ACC112 (cell line): ENCODE results near the gene INTS4.
A peak's percentile ranks its signal among the peaks of the same experiment; 100 is the strongest.
"Not testable (repeated sequence)": the region's sequence is repeated elsewhere in the genome, so short reads cannot be mapped to it uniquely, and the experiment has no call there.

ENCODE experiments used
- H2AFZ ChIP-seq: fragments of 200-600 bp; sonication (generic); one replicate; pipeline ENCODE4 v1.6.0; 2017; ENCODE audit warnings: antibody characterized with exemption, low read length; ENCODE audit not compliant: unreplicated experiment
- H3K27ac ChIP-seq: fragments of 200-600 bp; sonication (generic); 2 replicates; pipeline ENCODE4 v1.5.1; 2014; ENCODE audit warnings: low read depth, mild to moderate bottlenecking, antibody characterized with exemption, low read length, moderate library complexity
- H3K27me3 ChIP-seq: fragments of 200-600 bp; sonication (generic); 2 replicates; pipeline ENCODE4 v1.6.1; 2014; ENCODE audit warnings: mild to moderate bottlenecking, antibody characterized with exemption, low read length, moderate library complexity, mixed read lengths; ENCODE audit not compliant: insufficient read depth
- H3K36me3 ChIP-seq: fragments of 200-600 bp; sonication (generic); 2 replicates; pipeline ENCODE4 v1.6.1; 2016; ENCODE audit warnings: mild to moderate bottlenecking, antibody characterized with exemption, low read length, moderate library complexity, mixed read lengths; ENCODE audit not compliant: insufficient read depth
- H3K4me1 ChIP-seq: fragments of 200-600 bp; sonication (generic); one replicate; pipeline ENCODE4 v1.6.1; 2016; ENCODE audit warnings: low read length, mixed read lengths; ENCODE audit not compliant: insufficient read depth, unreplicated experiment, control insufficient read depth
- H3K4me3 ChIP-seq: fragments of 200-600 bp; sonication (generic); 2 replicates; pipeline ENCODE4 v1.5.1; 2014; ENCODE audit warnings: mild to moderate bottlenecking, low read depth, low read length
- H3K79me2 ChIP-seq: fragments of 200-600 bp; sonication (generic); one replicate; pipeline ENCODE4 v1.6.0; 2016; ENCODE audit warnings: low read length; ENCODE audit not compliant: control insufficient read depth, unreplicated experiment, insufficient read depth

The INTS4 gene

DNA sequence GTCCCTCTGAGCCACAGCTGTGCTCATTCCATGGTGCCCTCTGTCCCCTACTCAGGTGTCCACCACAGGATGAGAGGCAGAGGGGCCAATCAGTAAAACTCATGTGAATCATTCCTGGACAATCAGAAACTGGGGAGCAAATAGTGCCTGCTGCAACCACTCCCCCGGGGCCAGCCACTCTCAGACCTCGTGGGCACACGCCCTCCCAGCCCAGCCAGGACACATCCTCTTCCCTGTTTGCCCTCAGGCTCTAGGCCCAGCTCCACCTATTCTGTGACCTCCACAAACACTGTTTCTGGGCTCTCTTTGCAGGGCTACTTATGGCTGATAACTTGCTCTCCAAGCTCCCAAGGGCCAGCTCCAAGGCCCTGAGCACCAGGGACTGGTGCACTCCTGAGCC is 42.6 kb upstream of the INTS4 start:
- Histone ChIP-seq H3K4me3 (no peak overlapping the region), H3K27me3 (no peaks in the 10 kb centered on the region), H2AFZ (no peak overlapping the region), H3K4me1 (peaks cover 32% of the 10 kb centered on the region), H3K36me3 (no peaks in the 10 kb centered on the region), H3K79me2 (peaks cover 2% of the 10 kb centered on the region), H3K27ac (no peak overlapping the region)

DNA sequence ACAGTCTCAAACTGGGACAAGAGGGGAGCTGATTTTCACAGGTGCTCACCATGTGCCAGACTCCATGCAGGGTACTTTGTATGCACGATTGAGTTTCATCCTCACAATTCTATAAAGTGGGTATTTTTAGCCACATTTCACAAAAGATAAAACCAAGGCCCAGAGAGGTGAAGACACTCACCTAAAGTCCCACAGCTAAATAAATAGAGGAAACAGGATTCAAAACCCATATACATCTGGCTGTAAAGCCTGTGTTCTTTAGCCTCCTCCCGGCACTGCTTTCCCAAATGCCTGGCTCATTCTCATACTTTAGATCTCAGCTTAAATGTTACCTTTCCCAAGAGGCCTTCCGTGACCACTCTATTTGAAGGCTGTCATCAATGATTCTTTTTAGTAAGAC is 41.8 kb upstream of the INTS4 start:
- Histone ChIP-seq H3K4me3 (no peak overlapping the region), H3K36me3 (no peaks in the 10 kb centered on the region), H3K27me3 (no peaks in the 10 kb centered on the region), H2AFZ (no peak overlapping the region), H3K27ac (no peak overlapping the region), H3K79me2 (peaks cover 2% of the 10 kb centered on the region), H3K4me1 (peaks cover 31% of the 10 kb centered on the region)

DNA sequence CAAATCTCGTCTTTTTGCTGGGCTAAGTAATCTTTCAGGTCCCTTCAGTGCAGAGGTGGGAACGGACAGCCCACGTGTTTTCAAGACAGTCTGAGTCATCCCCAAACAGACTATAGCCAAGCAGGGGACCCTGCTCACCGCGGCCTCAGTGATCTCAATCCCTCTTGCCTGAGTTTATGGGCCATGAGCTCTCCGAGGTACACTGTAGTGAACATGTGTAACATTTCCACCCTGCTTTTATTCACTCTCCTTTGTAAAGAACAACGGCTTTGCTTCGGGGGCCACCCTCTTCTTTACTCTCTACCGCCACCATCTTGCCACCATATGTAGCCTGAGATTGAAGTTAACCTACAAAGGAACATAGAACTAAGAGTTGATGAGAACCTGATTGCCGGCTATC is 40.2 kb upstream of the INTS4 start:
- no peak overlapping the region for H3K27ac ChIP-seq
- no peak overlapping the region for H2AFZ ChIP-seq
- H3K4me3 ChIP-seq = no peak overlapping the region
- H3K27me3 ChIP-seq = no peaks in the 10 kb centered on the region
- no peaks in the 10 kb centered on the region for H3K36me3 ChIP-seq
- no peaks in the 10 kb centered on the region for H3K79me2 ChIP-seq
- H3K4me1 ChIP-seq = peaks cover 25% of the 10 kb centered on the region

GRCh38 chr11:78033040-78033439 is 38.6 kb upstream of the INTS4 start:
- Histone ChIP-seq H3K36me3 (no peaks in the 10 kb centered on the region), H3K27me3 (no peaks in the 10 kb centered on the region), H3K4me1 (peaks cover 17% of the 10 kb centered on the region), H3K79me2 (no peaks in the 10 kb centered on the region), H3K4me3 (no peak overlapping the region), H2AFZ (no peak overlapping the region), H3K27ac (no peak overlapping the region)

GRCh38 chr11:78032090-78032489 is 37.6 kb upstream of the INTS4 start:
- Histone ChIP-seq H3K36me3 (no peaks in the 10 kb centered on the region), H3K4me1 (peaks cover 14% of the 10 kb centered on the region), H2AFZ (no peak overlapping the region), H3K27me3 (no peaks in the 10 kb centered on the region), H3K4me3 (no peak overlapping the region), H3K79me2 (no peaks in the 10 kb centered on the region), H3K27ac (no peak overlapping the region)

- no peak overlapping the region for H3K4me3 ChIP-seq
- H3K27me3 ChIP-seq = no peaks in the 10 kb centered on the region
- no peak overlapping the region for H2AFZ ChIP-seq
- peaks cover 9% of the 10 kb centered on the region for H3K4me1 ChIP-seq
- no peak overlapping the region for H3K27ac ChIP-seq
- no peaks in the 10 kb centered on the region for H3K36me3 ChIP-seq
- H3K79me2 ChIP-seq = no peaks in the 10 kb centered on the region
These were observed 37.2 kb upstream of the INTS4 start for GRCh38 chr11:78031629-78032028.

DNA sequence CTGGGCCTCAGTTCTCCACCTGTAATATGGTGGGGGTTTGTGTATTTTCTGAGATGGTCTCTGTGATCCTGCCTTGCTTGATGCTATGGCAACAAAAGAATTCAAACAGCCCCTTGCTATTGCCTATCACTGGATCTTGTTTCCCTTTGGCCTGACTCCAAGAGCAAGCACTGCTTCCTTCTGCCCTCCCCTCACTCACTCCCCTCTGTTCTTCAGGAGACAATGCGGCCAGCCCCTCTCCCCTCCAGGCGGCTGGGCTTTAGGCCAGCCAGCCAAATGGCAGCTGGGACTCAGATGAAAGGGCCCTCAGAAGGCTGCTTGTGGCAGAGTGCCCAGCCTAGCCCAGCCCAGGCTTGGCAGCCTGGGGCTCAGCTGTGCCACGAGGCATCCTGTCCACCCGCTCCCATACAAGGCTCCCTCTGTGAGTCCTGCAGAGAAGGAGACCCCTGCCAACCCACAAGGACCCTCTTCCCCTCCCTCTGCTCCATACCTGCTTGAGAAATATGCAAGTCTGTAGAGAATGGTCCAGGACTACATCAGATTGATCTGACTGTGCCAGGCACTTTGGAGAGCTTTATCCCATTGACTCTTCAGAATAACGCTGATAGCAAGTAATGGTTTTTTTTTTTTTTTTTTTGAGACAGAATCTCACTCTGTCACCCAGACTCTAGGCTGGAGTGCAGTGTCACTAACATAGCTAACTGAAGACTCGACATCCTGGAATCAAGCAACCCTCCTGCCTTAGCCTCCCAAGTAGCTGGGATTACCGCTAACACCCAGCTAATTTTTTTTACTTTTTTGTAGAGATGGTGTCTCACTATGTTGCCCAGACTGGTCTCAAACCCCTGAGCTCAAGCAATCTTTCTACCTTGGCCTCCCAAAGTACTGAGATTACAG is 36.2 kb upstream of the INTS4 start:
- Histone ChIP-seq H3K4me3 (no peak overlapping the region), H3K27ac (no peak overlapping the region), H3K27me3 (no peaks in the 10 kb centered on the region), H3K36me3 (no peaks in the 10 kb centered on the region), H3K4me1 (peaks cover 9% of the 10 kb centered on the region), H2AFZ (peak overlapping the region; percentile 28), H3K79me2 (no peaks in the 10 kb centered on the region)

GRCh38 chr11:78028423-78028822 is 34.0 kb upstream of the INTS4 start:
- H3K27ac ChIP-seq, H3K79me2 ChIP-seq, H2AFZ ChIP-seq, H3K27me3 ChIP-seq, H3K4me3 ChIP-seq, H3K36me3 ChIP-seq: not testable (repeated sequence)
- H3K4me1 ChIP-seq = peaks cover 13% of the 10 kb centered on the region

GRCh38 chr11:78027759-78028158 is 33.3 kb upstream of the INTS4 start:
- H3K79me2 ChIP-seq = no peaks in the 10 kb centered on the region
- no peak overlapping the region for H2AFZ ChIP-seq
- H3K4me3 ChIP-seq = no peak overlapping the region
- H3K36me3 ChIP-seq = no peaks in the 10 kb centered on the region
- no peak overlapping the region for H3K27ac ChIP-seq
- H3K27me3 ChIP-seq = no peaks in the 10 kb centered on the region
- peaks cover 14% of the 10 kb centered on the region for H3K4me1 ChIP-seq

GRCh38 chr11:78025378-78025777 is 30.9 kb upstream of the INTS4 start:
- no peaks in the 10 kb centered on the region for H3K36me3 ChIP-seq
- H3K27ac ChIP-seq = no peak overlapping the region
- H3K4me1 ChIP-seq = peaks cover 11% of the 10 kb centered on the region
- no peaks in the 10 kb centered on the region for H3K27me3 ChIP-seq
- H2AFZ ChIP-seq = no peak overlapping the region
- no peaks in the 10 kb centered on the region for H3K79me2 ChIP-seq
- no peak overlapping the region for H3K4me3 ChIP-seq

DNA sequence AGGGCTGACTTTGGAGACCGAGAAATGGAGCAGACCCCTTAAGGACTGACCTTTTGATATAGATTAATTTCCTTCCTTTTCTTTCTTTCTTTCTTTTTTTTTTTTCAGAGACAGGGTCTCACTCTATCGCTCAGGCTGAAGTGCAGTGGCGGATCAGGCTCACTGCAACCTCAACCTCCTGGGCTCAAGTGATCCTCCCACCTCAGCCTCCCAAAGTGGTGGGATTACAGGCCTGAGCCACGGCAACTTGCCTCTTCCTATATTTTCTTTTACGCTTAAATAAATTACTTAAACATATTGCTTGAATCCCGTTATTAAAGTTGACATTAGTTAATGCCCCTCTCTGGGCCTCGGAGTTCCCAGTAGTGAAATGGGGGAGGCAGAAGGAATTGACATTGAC is 29.0 kb upstream of the INTS4 start:
- H3K36me3 ChIP-seq = no peaks in the 10 kb centered on the region
- no peaks in the 10 kb centered on the region for H3K79me2 ChIP-seq
- H3K4me1 ChIP-seq = peaks cover 9% of the 10 kb centered on the region
- H3K27me3 ChIP-seq = no peaks in the 10 kb centered on the region
- peak overlapping the region; percentile 80 for H3K4me3 ChIP-seq
- peak overlapping the region; percentile 82 for H2AFZ ChIP-seq
- no peak overlapping the region for H3K27ac ChIP-seq
